ENCODE data around the gene CNIH4.
"Not testable (repeated sequence)": the region's sequence is repeated elsewhere in the genome, so short reads cannot be mapped to it uniquely, and the experiment has no call there.

Gene CNIH4

DNA sequence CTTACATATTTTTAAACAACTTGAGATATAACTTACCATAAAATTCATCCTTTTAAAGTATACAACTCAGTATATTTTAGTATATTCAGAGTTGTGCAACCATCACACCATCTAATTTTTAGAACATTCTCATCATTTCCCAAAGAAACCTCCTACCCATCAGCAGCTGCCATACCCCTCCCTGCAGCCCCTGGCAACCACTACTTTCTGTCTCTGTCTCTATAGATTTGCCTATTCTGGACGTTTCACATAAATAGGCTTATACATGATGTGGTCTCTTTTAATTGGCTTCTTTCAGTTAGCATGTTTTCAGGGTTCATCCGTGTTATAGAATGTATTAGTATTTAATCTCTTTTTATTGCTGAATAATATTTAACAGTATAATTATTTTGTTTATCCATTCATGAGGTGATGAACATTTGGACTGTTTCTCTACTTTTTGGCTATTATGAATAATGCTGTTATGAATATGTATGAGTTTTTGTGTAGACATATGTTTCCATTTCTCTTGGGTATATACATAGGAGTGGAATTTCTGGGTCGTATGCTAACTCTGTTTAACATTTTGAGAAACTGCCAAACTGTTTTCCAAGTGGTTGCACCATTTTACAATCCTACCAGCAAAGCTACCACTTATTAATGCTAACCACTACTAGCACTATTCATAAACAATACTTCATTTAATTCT, 48.4 kb downstream of the CNIH4 start:
- no peak for DNase-seq

DNA sequence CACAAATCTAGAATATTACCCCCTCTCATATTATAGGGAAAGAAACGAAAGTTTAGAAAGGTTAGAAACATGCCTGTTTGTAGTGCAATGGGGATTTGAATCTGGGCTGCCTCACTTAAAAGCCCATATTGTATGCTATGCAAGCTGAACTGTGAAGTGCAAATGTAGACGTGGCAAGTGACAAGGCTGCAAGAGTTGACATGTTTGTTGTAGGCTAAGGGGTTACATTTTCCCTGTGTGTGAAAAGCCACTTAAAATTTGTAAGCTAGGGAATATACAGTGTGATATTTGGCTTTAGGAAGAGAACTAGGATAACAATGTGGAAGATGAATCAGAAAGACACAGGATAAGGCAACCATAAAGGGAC, 48.9 kb downstream of the CNIH4 start:
- no peak for DNase-seq

DNA sequence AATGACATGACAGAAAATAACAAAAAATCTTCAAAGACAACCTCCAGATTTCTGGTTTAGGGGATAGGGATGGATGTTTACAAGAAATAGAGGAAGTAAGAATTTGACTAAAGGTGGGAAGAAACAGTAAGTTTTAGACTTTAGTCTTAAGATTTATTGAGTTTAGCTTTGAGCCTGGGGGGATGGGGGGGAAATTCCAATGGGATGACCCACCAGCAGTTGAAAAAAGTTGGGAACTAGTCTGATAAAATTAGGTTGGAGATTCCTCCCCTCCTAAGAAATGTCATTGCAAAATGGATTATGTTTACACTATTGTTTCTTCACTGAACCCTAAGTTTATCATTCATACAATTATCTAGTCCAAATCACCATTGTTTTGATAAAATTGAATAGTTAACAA, 49.5 kb downstream of the CNIH4 start:
- no peak for DNase-seq

DNA sequence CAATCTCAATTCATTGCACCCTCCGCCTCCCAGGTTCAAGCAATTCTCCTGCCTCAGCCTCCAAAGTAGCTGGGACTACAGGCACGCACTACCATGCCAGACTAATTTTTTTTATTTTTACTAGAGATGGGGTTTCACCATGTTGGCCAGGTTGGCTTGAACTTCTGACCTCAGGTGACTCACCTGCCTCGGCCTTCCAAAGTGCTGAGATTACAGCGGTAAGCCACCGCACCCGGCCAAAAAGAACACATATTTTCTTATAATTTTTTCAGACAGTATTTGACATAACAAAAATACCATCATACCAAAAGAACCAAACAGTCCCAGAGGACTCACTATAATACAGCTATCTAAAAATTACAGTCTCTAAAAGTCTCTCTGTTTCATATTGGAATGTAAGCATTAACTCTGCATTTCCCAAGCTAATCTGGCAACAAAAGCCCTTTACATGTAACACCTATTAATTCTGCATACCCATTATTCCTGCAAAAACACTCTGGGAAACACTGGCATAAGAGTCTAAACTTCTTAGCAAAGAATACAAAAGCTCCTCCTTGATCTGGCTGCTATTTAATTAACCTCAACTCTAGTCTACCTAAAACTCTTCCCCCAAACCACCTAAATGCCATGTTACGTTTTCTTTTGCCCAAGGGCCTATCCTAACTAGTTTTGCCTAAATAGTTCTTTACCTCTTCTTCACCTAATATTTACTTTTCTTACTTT, 51.1 kb downstream of the CNIH4 start:
- DNase-seq = no peak

DNA sequence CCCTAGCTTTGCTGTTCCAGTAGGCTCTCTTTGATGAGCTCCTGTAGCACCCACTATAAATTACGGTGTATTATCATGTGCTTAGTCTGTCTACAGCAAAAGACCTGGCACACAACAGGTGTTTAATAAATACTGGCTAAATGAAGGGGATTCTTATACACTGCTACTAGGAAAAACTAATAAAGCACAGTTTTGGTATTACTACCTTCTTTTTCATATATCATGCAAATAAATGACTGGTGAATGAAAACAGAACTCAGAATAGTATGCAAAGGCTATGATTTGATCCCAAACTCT, 51.6 kb downstream of the CNIH4 start:
- DNase-seq = no peak

DNA sequence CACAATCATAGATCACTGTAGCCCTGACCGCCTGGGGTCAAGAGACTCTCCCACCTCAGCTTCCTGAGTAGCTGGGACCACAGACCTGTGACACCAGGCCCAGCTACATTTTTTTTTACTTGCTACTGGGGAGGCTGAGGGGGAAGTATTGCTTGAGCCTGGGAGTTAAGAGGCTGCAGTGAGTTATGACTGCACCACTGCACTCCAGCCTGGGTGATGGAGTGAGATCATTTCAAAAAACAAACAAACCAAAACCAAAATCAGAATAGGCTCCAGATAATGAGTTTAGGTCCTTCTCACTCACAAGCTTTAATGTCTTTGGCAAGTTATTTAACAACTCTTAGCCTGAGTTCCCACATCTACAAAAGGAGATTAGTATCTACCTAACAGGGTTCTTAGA, 55.1 kb downstream of the CNIH4 start:
- DNase-seq = no peak

DNA sequence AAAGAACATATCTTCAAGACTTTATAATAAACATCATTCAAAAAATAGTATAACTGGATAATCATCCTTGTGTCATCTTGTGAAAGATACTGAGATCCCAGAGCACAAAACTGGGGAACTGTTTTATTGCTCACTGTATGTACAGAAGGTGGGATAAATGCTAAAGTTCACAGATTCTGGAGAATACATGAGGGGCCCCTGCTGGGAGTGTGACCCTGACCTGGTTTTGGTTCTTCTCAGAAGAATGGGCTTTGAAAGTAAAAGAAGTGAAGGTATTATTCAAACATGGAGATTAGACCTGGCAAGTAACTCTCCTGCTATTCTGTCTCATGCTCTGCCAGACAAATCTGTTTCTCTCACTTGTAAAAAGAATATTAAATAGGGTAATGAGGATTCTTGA, 63.4 kb downstream of the CNIH4 start:
- DNase-seq = no peak

DNA sequence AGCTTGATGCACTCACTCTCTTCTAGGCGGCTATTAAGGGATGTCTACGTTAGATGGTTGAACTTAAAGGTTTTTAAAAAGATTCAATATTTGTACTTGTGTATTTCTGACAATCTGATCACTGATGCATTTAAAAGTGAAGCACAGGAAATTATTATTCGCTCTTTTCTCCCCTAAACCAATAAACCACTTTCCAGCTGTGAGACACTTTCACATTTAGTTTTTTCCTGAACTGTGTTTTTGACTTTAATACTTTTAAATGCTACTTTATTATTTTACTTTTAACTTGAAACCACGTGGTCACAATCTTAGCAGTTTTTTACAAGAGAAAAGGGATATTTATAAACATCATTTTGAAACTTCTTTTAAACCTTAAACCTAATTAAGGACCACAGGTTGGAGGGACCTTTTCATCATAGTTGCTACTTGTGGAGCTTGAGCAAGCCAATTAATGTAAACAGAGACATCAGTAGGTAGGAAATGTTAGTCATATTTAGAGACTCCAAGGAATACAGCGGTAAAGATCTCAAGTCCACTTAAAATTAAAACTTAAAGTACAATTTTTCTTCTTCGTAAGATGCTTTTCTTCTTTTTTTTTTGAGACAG, 68.7 kb downstream of the CNIH4 start:
- DNase-seq = no peak

DNA sequence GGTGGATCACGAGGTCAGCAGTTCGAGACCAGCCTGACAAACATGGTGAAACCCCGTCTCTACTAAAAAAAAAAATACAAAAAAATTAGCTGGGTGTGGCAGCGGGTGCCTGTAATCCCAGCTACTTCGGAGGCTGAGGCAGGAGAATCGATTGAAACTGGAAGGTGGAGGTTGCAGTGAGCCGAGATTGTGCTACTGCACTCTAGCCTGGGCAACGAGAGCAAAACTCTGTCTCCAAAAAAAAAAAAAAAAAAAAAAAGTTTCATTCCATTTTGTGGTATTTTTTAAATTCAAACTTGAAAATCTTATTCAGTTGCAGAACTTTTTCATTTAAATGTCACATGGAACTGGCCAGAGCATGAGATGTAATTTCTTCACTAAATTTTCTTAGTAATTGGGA, 70.2 kb downstream of the CNIH4 start:
- not testable (repeated sequence) for DNase-seq

DNA sequence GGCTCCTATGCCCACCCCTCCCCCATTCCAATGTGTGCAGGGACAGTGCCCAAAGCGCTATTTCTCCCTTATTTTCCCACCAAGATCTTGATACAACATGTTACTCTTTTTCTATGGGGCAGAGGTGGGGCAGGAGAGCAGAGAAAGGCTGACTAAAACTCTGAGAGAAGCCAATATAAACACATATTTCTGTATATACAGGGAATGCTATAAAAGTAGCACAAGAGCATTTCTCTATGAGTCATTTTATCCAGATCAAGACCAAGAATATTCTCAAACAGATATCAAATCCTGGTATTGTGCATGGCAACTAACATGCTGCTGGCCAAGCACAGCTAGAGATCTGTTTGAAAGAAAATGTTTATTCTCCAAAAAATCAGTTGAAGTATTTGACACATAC, 70.7 kb downstream of the CNIH4 start:
- no peak for DNase-seq

DNA sequence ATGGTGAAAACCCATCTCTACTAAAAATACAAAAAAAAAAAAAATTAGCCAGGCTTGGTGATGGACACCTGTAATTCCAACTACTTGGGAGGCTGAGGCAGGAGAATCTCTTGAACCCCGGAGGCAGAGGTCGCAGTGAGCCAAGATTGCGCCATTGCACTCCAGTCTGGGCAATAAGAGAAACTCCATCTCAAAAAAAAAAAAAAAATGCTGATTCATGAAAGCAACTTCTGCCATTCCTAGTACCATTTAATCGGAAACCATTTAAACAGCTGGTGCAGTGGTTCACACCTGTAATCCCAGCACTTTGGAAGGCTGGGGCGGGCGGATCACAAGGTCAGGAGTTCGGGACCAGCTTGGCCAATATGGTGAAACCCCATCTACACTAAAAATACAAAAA, 72.0 kb downstream of the CNIH4 start:
- DNase-seq = not testable (repeated sequence)

Measured in activated CD4-positive, CD25-positive, alpha-beta regulatory T cell treated with anti-CD3 and anti-CD28 coated beads, Interleukin-2, amount 50 U/mL, for 72 hours (primary cell).